Suprapubic skin (tissue), 4 donors: ENCODE measurements around the gene EPN1. TPM values are rescaled to one million over a fixed set of nuclear protein-coding genes. Genes with fewer than 3 reads are reported as not detected.

Experiments used
- DNase-seq, 2 donors: peaks; one replicate each; pipeline ENCODE4 v3.0.0-alpha.2; 2019; ENCODE audit warnings: low spot score in 2 of 2
- H3K27ac ChIP-seq: fragments of 200-600 bp; sonication (generic); one replicate; pipeline ENCODE4 v1.5.1; 2019
- H3K27me3 ChIP-seq: fragments of 200-600 bp; sonication (generic); one replicate; pipeline ENCODE4 v1.5.1; 2019
- H3K36me3 ChIP-seq: fragments of 200-600 bp; sonication (generic); one replicate; pipeline ENCODE4 v1.5.1; 2019
- H3K4me1 ChIP-seq: fragments of 200-600 bp; sonication (generic); one replicate; pipeline ENCODE4 v1.5.1; 2019
- H3K4me3 ChIP-seq: fragments of 200-600 bp; sonication (generic); one replicate; pipeline ENCODE4 v1.5.1; 2019; ENCODE audit warnings: mild to moderate bottlenecking
- H3K9me3 ChIP-seq: fragments of 200-600 bp; sonication (generic); one replicate; pipeline ENCODE4 v1.5.1; 2019
- CTCF ChIP-seq, 2 donors: fragments of 200-600 bp in 1 of 2; fragments of 450-650 bp in 1 of 2; sonication (generic) in 1 of 2; IDR thresholded peaks; one replicate each; pipeline ENCODE4 v1.5.1; 2016 to 2019; ENCODE audit warnings: antibody characterized with exemption in 2 of 2, mild to moderate bottlenecking in 1 of 2, moderate library complexity in 1 of 2
- EP300 ChIP-seq: sonication (generic); formaldehyde crosslinking; IDR thresholded peaks from one replicate; pipeline ENCODE4 v1.6.1; 2017; ENCODE audit warnings: antibody characterized with exemption
- POLR2A ChIP-seq, 2 donors: fragments of 450-650 bp; IDR thresholded peaks; one replicate each; pipeline ENCODE4 v1.6.1; 2017; ENCODE audit warnings: antibody characterized with exemption in 2 of 2, mild to moderate bottlenecking in 2 of 2, moderate library complexity in 2 of 2
- POLR2AphosphoS5 ChIP-seq, 3 donors: sonication (generic); formaldehyde crosslinking; IDR thresholded peaks; one replicate each; pipeline ENCODE4 v1.6.1; 2017; ENCODE audit warnings: antibody characterized with exemption in 3 of 3
- whole genome bisulfite sequencing: methylation state at CpG from one replicate; pipeline ENCODE4 v1.1.5; 2018; 5-methylcytosine and 5-hydroxymethylcytosine counted together
- total RNA-seq, 4 donors: library from RNA; depleted of rRNA; stranded (reverse); fragments of >200 nt; gene quantifications; one replicate each; pipeline ENCODE4 v1.1.0, GENCODE V29; 2016

The EPN1 gene
- total RNA-seq, 4 donors from 2014 or later: 80.1 to 104 (median 82.9) TPM

- no peak overlapping the region for H3K4me3 ChIP-seq
- H3K4me1 ChIP-seq: peaks cover 13% of the 10 kb centered on the region
- H3K9me3 ChIP-seq: no peaks in the 10 kb centered on the region
- H3K27ac ChIP-seq: no peak overlapping the region
- 52% methylated on average over 9 of the region's 11 CpGs for WGBS
- no peak for DNase-seq
- peaks cover 87% of the 10 kb centered on the region for H3K36me3 ChIP-seq
- no peak for TF ChIP-seq CTCF (IDR thresholded peaks at IDR 0.05)
- no peak for TF ChIP-seq POLR2A (IDR thresholded peaks at IDR 0.05)
- no peak for TF ChIP-seq EP300
- TF ChIP-seq POLR2AphosphoS5 (IDR thresholded peaks at IDR 0.05): no peak
- H3K27me3 ChIP-seq: no peaks in the 10 kb centered on the region
Observed at GRCh38 chr19:55667958-55668357, 7.1 kb upstream of the EPN1 start.

GRCh38 chr19:55668603-55669348, 6.2 kb upstream of the EPN1 start:
- no peak overlapping the region for H3K4me3 ChIP-seq
- H3K4me1 ChIP-seq: peaks cover 16% of the 10 kb centered on the region
- no peaks in the 10 kb centered on the region for H3K9me3 ChIP-seq
- no peak overlapping the region for H3K27ac ChIP-seq
- no peaks in the 10 kb centered on the region for H3K27me3 ChIP-seq
- no peak for TF ChIP-seq POLR2A (IDR thresholded peaks at IDR 0.05)
- no peak for DNase-seq
- 85% methylated on average over 29 of the region's 30 CpGs for WGBS
- H3K36me3 ChIP-seq: peaks cover 84% of the 10 kb centered on the region

- H3K27me3 ChIP-seq: no peaks in the 10 kb centered on the region
- H3K27ac ChIP-seq: no peak overlapping the region
- H3K4me3 ChIP-seq: no peak overlapping the region
- peaks cover 25% of the 10 kb centered on the region for H3K4me1 ChIP-seq
- DNase-seq: no peak
- H3K36me3 ChIP-seq: peaks cover 79% of the 10 kb centered on the region
- no peak for TF ChIP-seq EP300
- TF ChIP-seq POLR2AphosphoS5 (IDR thresholded peaks at IDR 0.05): no peak
- no peak for TF ChIP-seq CTCF (IDR thresholded peaks at IDR 0.05)
- TF ChIP-seq POLR2A (IDR thresholded peaks at IDR 0.05): no peak
- H3K9me3 ChIP-seq: no peaks in the 10 kb centered on the region
- 84% methylated on average over 33 of the region's 43 CpGs for WGBS
Observed at GRCh38 chr19:55669418-55670279, 5.4 kb upstream of the EPN1 start.

GRCh38 chr19:55670280-55671053, 4.6 kb upstream of the EPN1 start:
- Histone ChIP-seq H3K27ac (no peak overlapping the region), H3K4me1 (peaks cover 26% of the 10 kb centered on the region), H3K9me3 (no peaks in the 10 kb centered on the region), H3K4me3 (no peak overlapping the region), H3K36me3 (peaks cover 72% of the 10 kb centered on the region), H3K27me3 (no peaks in the 10 kb centered on the region)
- peak; percentile 83 to 89 for DNase-seq
- 83% methylated on average over 19 of the region's 23 CpGs for WGBS
- TF ChIP-seq CTCF (IDR thresholded peaks at IDR 0.05) (no peak), EP300 (no peak), POLR2AphosphoS5 (IDR thresholded peaks at IDR 0.05) (no peak), POLR2A (IDR thresholded peaks at IDR 0.05) (no peak)

GRCh38 chr19:55671054-55671378, 4.0 kb upstream of the EPN1 start:
- no peak for DNase-seq
- H3K4me1 ChIP-seq: peaks cover 31% of the 10 kb centered on the region
- TF ChIP-seq POLR2A (IDR thresholded peaks at IDR 0.05) (no peak), CTCF (IDR thresholded peaks at IDR 0.05) (no peak), EP300 (no peak), POLR2AphosphoS5 (IDR thresholded peaks at IDR 0.05) (no peak)
- no peak overlapping the region for H3K27ac ChIP-seq
- peaks cover 67% of the 10 kb centered on the region for H3K36me3 ChIP-seq
- H3K4me3 ChIP-seq: no peak overlapping the region
- H3K27me3 ChIP-seq: no peaks in the 10 kb centered on the region
- no peaks in the 10 kb centered on the region for H3K9me3 ChIP-seq
- WGBS: 65% methylated on average over 2 of the region's 2 CpGs
